GM12878 (cell line): ENCODE data around the gene CR1. TPM values are rescaled to one million over a fixed set of nuclear protein-coding genes. Genes with fewer than 3 reads are reported as not detected.
A peak's percentile ranks its signal among the peaks of the same experiment; 100 is the strongest.

ENCODE experiments used
- ATAC-seq: fragments of 200-7000 bp; cut with Tn5 transposase; 3 replicates; pipeline ENCODE4 v1.9.1; 2020; ENCODE audit warnings: mild to moderate bottlenecking, moderate library complexity
- BruUV-seq: library from RNA; stranded (reverse); fragments of 400-500 nt; replicated peaks from 2 replicates; lab custom pipeline; 2021; lab: Mats Ljungman, UMichigan
- CTCF ChIA-PET: fragments of 300-600 bp; sonication (Branson Sonifier 250); formaldehyde crosslinking; extraction: SDS; loops from one replicate; lab custom pipeline; 2021; ENCODE audit warnings: inconsistent platforms; lab: Yijun Ruan, JAX
- POLR2A ChIA-PET: fragments of 350-600 bp; formaldehyde crosslinking; extraction: SDS; loops from one replicate; lab custom pipeline; 2021; ENCODE audit warnings: inconsistent platforms; lab: Charles Lee
- RAD21 ChIA-PET: fragments of 300-600 bp; sonication (Branson Sonifier 250); formaldehyde crosslinking; loops from one replicate; lab custom pipeline; 2023; ENCODE audit warnings: antibody characterized with exemption; ENCODE audit not compliant: unreplicated experiment; lab: Charles Lee
- SMC1A ChIA-PET: fragments of 300-600 bp; sonication (Branson Sonifier 250); formaldehyde crosslinking; loops from one replicate; lab custom pipeline; 2023; ENCODE audit not compliant: unreplicated experiment, uncharacterized antibody; lab: Charles Lee
- DNase-seq: peaks from one replicate; pipeline ENCODE4 v3.0.0-alpha.2; 2011; ENCODE audit warnings: low read depth, low spot score
- FAIRE-seq: peaks from 3 replicates; lab custom pipeline; 2011; peaks lifted over from hg19 to GRCh38; lab: Jason Lieb, UNC
- H2AFZ ChIP-seq: 2 replicates; pipeline ENCODE4 v1.6.0; 2011; ENCODE audit warnings: low read depth, low read length, control low read depth; ENCODE audit not compliant: control insufficient read depth
- H3K27ac ChIP-seq: 2 replicates; pipeline ENCODE4 v1.5.1; 2011; ENCODE audit warnings: control low read depth; ENCODE audit not compliant: control insufficient read depth, insufficient read depth
- H3K27me3 ChIP-seq, 2 experiments: replicated peaks in 1 of 2; 2 replicates each; pipeline versions ENCODE4 v1.6.0 to v1.6.1; 2011; ENCODE audit warnings: low read length in 1 of 2; ENCODE audit not compliant: control insufficient read depth in 2 of 2, insufficient read depth in 2 of 2
- H3K36me3 ChIP-seq, 2 experiments: 2 replicates each; pipeline ENCODE4 v1.5.1; 2011; ENCODE audit warnings: low read length in 1 of 2; ENCODE audit not compliant: control insufficient read depth in 2 of 2, insufficient read depth in 2 of 2
- H3K4me1 ChIP-seq: 2 replicates; pipeline ENCODE4 v1.6.1; 2011; ENCODE audit warnings: mild to moderate bottlenecking, low read length, moderate library complexity, mixed read lengths; ENCODE audit not compliant: control insufficient read depth, insufficient read depth
- H3K4me2 ChIP-seq: 2 replicates; pipeline ENCODE4 v1.6.0; 2011; ENCODE audit warnings: control low read depth; ENCODE audit not compliant: control insufficient read depth, insufficient read depth
- H3K4me3 ChIP-seq: fragments of 200-600 bp; sonication (generic); 2 replicates; pipeline ENCODE4 v1.5.1; 2016
- H3K79me2 ChIP-seq: 2 replicates; pipeline ENCODE4 v1.6.0; 2011; ENCODE audit warnings: low read length; ENCODE audit not compliant: control insufficient read depth, insufficient read depth
- H3K9ac ChIP-seq: 2 replicates; pipeline ENCODE4 v1.8.0; 2011; ENCODE audit warnings: low read length, control low read depth, mixed read lengths; ENCODE audit not compliant: control insufficient read depth, insufficient read depth
- H3K9me3 ChIP-seq: replicated peaks from 3 replicates; pipeline ENCODE4 v1.5.1; 2011; ENCODE audit warnings: mild to moderate bottlenecking, low read length; ENCODE audit not compliant: control insufficient read depth, insufficient read depth
- H4K20me1 ChIP-seq: 2 replicates; pipeline ENCODE4 v1.6.0; 2011; ENCODE audit not compliant: control insufficient read depth, insufficient read depth
- BHLHE40 ChIP-seq, 2 experiments: fragments of 450-650 bp in 1 of 2; IDR thresholded peaks; 2 replicates each; pipeline ENCODE4 v1.6.1; 2011 to 2017; ENCODE audit warnings: low read depth in 2 of 2, borderline replicate concordance in 1 of 2, improper control_type of control experiment in 1 of 2, low read length in 1 of 2, mild to moderate bottlenecking in 1 of 2
- BMI1 ChIP-seq: fragments of 450-650 bp; IDR thresholded peaks from 2 replicates; pipeline ENCODE4 v1.6.1; 2016; ENCODE audit warnings: mild to moderate bottlenecking, moderate library complexity, borderline replicate concordance
- CTCF ChIP-seq, 3 experiments: IDR thresholded peaks in 2 of 3; conservative IDR thresholded peaks in 1 of 3; 2 replicates each; pipeline ENCODE4 v1.5.1; 2011; ENCODE audit warnings: low read depth in 3 of 3, low read length in 3 of 3, mild to moderate bottlenecking in 3 of 3, control low read depth in 2 of 3, moderate library complexity in 2 of 3, inconsistent platforms in 1 of 3, mixed read lengths in 1 of 3; ENCODE audit not compliant: control insufficient read depth in 2 of 3, insufficient read depth in 1 of 3; ENCODE audit errors: extremely low read depth in 1 of 3
- RAD21 ChIP-seq: IDR thresholded peaks from 2 replicates; pipeline ENCODE4 v1.6.1; 2011; ENCODE audit warnings: mild to moderate bottlenecking, low read depth, low read length, moderate library complexity; ENCODE audit not compliant: insufficient read depth
- SMC3 ChIP-seq: IDR thresholded peaks from 2 replicates; pipeline ENCODE4 v1.6.1; 2011; ENCODE audit warnings: low read length, improper control_type of control experiment, borderline replicate concordance
- SUZ12 ChIP-seq: fragments of 200-600 bp; sonication (generic); IDR thresholded peaks from one replicate; pipeline ENCODE4 v1.6.1; 2018; ENCODE audit warnings: antibody characterized with exemption, mild to moderate bottlenecking; ENCODE audit not compliant: unreplicated experiment
- WGBS: methylation state at CpG from one replicate; pipeline ENCODE4 v1.1.6; 2016; ENCODE audit warnings: low lambda C conversion rate; ENCODE audit not compliant: insufficient replicate concordance, insufficient coverage; ENCODE audit errors: missing lambda C conversion rate; 5-methylcytosine and 5-hydroxymethylcytosine counted together
- in situ Hi-C: fragments of 300-500 bp; cut with MboI; formaldehyde crosslinking; loops from 9 replicates; pipeline ENCODE4 v1.14.3; 2018; ENCODE audit warnings: mixed read lengths
- intact Hi-C: fragments of 100-400 bp; cut with micrococcal nuclease; formaldehyde crosslinking; loops from one replicate; pipeline ENCODE4 v1.14.2; 2022; ENCODE audit not compliant: unreplicated experiment
- polyA plus RNA-seq, 11 experiments: library from polyadenylated mRNA; depleted of rRNA in 4 of 11; unstranded in 6 of 11; stranded (reverse) in 5 of 11; fragments of >200 nt; fragmentation: Nextera tagmentation in 4 of 11; fragmentation: Illumina TruSeq in 1 of 11; extraction: Ambion mirVana in 4 of 11; extraction: Trizol in 1 of 11; gene quantifications; 1 replicate in 1 of 11; 2 replicates in 10 of 11; pipeline versions ENCODE4 v1.2.1 to v1.2.3, GENCODE V29; 2011 to 2016; ENCODE audit warnings: inconsistent platforms in 2 of 11, missing spikeins in 2 of 11, low read depth in 1 of 11
- total RNA-seq, 4 experiments: library from RNA; depleted of rRNA in 3 of 4; stranded (reverse); fragments of >200 nt in 3 of 4; fragmentation: Illumina TruSeq in 1 of 4; extraction: Trizol in 1 of 4; gene quantifications; 2 replicates each; pipeline versions ENCODE4 v1.2.1 to v1.2.3, GENCODE V29; 2013 to 2021

Gene CR1
- total and polyA plus RNA-seq, 10 of the 15 experiments (the other 5 are each of a cell fraction or from before 2014, with no cell fraction given), result 0.30 to 8.0 (median 4.3) TPM

- no peaks in the 10 kb centered on the region for H3K9me3 ChIP-seq
- FAIRE-seq, result peak; percentile 97
- ChIA-PET RAD21 (interaction anchor here (0.6 to 1.0 kb wide), 3 partner anchors 41 to 196 kb away, joined by 3 to 11 read pairs (median 3); no protein-coding TSS in a partner anchor), SMC1A (interaction anchor here (0.6 to 2.1 kb wide), 4 partner anchors 40 to 364 kb away, joined by 3 to 13 read pairs (median 3); no protein-coding TSS in a partner anchor), POLR2A (interaction anchor here (0.6 to 1.1 kb wide), 2 partner anchors 133 to 1007 kb away, joined by 3 to 5 read pairs; no protein-coding TSS in a partner anchor), CTCF (interaction anchor here (0.5 to 2.7 kb wide), 15 partner anchors 8 to 376 kb away, joined by 3 to 19 read pairs (median 4); no protein-coding TSS in a partner anchor)
- H2AFZ ChIP-seq, result no peak overlapping the region
- H3K27ac ChIP-seq, result no peak overlapping the region
- H3K9ac ChIP-seq, result no peak overlapping the region
- WGBS, result 47% methylated on average over 7 of the region's 7 CpGs
- no TSS peak for BruUV-seq
- H4K20me1 ChIP-seq, result no peaks in the 10 kb centered on the region
- H3K79me2 ChIP-seq, result no peaks in the 10 kb centered on the region
- no peaks in the 10 kb centered on the region for H3K27me3 ChIP-seq
- H3K4me1 ChIP-seq, result no peaks in the 10 kb centered on the region
- DNase-seq, result no peak
- peak; percentile 96 for ATAC-seq
- no peak overlapping the region for H3K4me2 ChIP-seq
- intact Hi-C loops (no loop called here), in situ Hi-C loops (no loop called here)
- H3K36me3 ChIP-seq, result no peaks in the 10 kb centered on the region
- no peak overlapping the region for H3K4me3 ChIP-seq
- TF ChIP-seq BHLHE40 (IDR thresholded peaks at IDR 0.05; ENCODE audit: borderline replicate concordance in 1 of 2, low read depth in 2 of 2, low read length in 1 of 2) (no peak), CTCF (IDR thresholded peaks at IDR 0.05 in 2 of 3, conservative IDR thresholded peaks at IDR 0.05 in 1 of 3; ENCODE audit: control insufficient read depth in 2 of 3, extremely low read depth in 1 of 3, insufficient read depth in 1 of 3, low read depth in 3 of 3, low read length in 3 of 3) (peak; percentile 56 to 80 (median 68)), SUZ12 (no peak), BMI1 (no peak), RAD21 (peak; percentile 39; the same call in 1 of the 2 replicates), SMC3 (peak; percentile 44; the same call in 1 of the 2 replicates)
Observed at GRCh38 chr1:207619871-207620542, 124.0 kb downstream of the CR1 start.
